NCI-H2081 treated with DMSO at 0.1 percent for 48 hours (cell line): Measurements from ENCODE around the gene PUS7L.
"Not testable (repeated sequence)": the region's sequence is repeated elsewhere in the genome, so short reads cannot be mapped to it uniquely, and the experiment has no call there.

Source experiments
- DNase-seq: peaks from one replicate; lab custom pipeline; 2025; lab: John Stamatoyannopoulos, UW

Gene PUS7L, protein sequence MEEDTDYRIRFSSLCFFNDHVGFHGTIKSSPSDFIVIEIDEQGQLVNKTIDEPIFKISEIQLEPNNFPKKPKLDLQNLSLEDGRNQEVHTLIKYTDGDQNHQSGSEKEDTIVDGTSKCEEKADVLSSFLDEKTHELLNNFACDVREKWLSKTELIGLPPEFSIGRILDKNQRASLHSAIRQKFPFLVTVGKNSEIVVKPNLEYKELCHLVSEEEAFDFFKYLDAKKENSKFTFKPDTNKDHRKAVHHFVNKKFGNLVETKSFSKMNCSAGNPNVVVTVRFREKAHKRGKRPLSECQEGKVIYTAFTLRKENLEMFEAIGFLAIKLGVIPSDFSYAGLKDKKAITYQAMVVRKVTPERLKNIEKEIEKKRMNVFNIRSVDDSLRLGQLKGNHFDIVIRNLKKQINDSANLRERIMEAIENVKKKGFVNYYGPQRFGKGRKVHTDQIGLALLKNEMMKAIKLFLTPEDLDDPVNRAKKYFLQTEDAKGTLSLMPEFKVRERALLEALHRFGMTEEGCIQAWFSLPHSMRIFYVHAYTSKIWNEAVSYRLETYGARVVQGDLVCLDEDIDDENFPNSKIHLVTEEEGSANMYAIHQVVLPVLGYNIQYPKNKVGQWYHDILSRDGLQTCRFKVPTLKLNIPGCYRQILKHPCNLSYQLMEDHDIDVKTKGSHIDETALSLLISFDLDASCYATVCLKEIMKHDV

GRCh38 chr12:43758728-43759563 is at the start of gene PUS7L, which contains the start of gene IRAK4:
TSS of gene PUS7L (minus strand) at chr12:43758790. CDS start at chr12:43755245, 3,545 bp downstream.
TSS of gene IRAK4 (plus strand) at chr12:43758951. CDS start at chr12:43768112, 9,161 bp downstream.
- peak; percentile 94 for DNase-seq

- DNase-seq, result no peak
These were observed 48.8 kb upstream of the PUS7L start for GRCh38 chr12:43807386-43807785.

DNA sequence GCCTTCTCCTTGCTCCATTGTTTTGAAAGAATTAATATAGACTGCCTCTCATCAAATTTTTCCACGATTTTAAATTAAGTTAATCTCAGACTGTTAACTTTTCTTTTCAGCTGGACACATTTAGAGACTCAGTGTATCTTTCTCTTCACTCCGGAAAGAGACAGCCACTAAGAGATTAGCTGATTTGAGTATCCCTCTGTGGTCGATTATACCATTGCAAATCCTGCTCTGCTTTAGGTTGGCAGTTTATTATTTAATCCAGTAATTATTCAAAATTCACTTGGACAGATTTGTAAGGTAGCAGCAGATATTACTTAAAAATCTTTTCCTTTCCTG is 48.1 kb upstream of the PUS7L start:
- DNase-seq, result no peak

DNA sequence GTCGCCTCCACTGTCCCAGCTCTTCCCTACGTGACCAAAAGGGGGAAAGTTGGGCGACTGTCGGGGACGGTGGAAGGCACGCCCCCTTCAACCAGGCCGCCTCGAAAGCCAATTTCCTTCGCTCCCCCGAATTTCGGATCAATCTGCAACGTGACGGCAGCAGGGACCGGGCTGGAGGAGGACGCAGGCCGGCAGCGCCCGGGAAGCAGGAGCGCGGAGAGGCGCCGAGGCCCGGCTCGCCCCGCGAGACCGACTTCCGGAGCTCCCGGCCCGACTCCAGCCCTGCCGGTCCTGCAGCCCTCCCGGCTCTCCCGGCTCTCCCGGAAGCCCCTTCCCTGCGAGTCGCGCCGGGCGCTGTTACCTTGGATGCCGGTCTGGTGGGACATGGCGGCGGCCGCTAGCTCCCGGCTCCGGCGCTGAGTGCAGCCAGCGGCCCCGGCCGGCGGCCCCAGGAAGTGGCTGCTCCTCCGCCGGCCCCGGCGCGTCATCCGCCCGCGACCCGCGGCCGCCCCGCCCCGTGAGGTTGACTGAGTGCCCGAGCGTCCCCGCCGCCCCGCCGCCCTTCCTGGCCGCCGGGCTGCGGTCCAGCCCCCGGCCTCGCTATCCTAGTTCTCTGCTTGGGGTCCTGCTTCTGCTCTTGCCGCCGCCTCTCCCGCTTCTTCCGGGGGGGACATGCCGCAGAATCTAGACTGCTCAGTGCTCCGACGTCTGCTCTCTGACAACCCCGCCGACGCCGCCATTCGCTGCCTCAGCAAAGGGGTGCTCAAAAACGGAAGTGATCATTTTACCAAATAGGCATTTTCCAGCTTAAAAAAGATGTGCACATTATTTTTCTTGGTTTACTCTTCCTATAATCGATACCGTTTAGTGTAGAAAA is 47.5 kb upstream of the PUS7L start, which contains the start of gene TWF1:
Gene TWF1, minus strand, starts transcription at position 458 of the 877 bp plus-strand sequence. Its CDS starts 72 bp downstream, at position 386.
- no peak for DNase-seq

DNA sequence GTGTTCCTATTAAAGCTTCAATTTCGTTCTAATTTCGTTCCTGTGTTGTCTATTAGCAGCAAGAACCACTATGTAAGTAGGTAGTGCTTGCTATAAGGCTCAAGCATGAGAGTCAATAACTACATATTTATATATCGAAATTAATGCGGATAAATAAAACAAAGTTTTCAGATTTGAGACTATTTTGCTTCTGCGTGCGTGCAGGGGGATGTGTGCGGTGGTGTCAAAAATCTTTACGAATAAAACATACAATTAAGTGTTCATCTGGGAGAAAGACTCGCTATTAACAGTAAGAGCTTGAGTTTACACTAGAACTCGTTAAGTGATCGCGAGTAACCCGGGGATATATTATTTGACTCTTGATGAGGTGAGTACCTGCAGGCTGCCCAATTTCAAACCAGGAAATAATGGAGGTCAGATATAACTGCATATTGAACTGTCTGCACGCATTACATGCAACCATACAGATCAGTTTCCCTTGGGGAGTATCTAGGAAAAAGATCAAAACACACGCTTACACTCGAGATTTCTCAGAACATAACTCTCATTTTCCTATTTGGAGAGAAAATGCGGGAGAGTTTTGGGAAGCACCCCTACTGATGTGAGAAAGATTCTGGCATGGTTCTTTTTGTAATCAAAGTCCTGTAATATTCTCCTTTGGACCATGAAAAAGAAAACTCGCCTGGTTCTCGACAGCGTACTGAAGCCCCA is 46.7 kb upstream of the PUS7L start:
- DNase-seq, result no peak

DNA sequence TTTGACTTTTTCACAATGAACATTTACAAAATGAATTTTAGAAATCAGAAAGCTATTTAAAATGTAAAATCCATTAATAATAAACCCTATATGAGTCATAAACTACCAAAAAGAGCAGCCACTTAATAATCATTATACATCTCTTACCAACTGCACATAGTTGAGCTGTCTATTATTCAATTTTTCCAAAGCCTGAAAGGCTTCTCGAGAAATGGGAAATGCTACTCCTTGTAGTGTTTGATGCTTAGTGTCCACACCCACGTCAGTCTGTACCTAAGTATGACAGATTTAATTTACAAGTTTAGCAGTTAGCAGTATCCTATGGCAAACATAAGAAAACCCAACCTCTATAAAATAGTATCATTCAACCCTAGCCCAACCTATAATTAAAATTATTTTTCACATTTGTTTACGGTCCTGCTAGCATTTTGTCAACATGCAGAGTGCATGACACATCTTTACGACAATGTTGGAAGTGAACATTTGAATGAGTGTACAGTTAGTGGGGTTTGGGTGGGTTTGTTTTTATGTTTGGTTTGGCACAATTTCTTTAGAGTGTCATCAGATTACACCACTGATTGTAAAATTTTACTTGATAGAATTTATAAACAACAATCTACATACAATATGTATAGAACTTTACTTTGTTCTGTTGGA is 39.1 kb upstream of the PUS7L start:
- DNase-seq, result no peak

GRCh38 chr12:43795716-43796280 is 37.2 kb upstream of the PUS7L start:
- DNase-seq, result no peak

DNA sequence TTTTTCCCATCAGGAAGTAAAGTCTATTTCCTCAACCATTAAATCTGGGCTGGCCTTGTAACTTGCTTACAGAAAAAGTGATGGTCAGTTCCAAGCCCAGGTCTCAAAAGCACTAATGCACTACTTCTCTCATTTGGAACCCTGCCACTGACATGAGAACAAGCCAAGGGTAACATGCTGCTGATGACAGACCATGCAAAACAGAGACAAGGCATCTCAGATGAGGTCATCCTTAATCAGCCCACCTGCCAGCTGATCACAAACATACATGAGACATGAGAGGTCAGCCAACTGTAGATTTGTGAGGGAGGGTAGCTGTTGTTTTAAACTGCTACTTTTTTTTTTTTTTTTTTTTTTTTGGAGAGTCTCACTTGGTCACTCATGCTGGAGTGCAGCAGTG is 31.4 kb upstream of the PUS7L start:
- no peak for DNase-seq

DNA sequence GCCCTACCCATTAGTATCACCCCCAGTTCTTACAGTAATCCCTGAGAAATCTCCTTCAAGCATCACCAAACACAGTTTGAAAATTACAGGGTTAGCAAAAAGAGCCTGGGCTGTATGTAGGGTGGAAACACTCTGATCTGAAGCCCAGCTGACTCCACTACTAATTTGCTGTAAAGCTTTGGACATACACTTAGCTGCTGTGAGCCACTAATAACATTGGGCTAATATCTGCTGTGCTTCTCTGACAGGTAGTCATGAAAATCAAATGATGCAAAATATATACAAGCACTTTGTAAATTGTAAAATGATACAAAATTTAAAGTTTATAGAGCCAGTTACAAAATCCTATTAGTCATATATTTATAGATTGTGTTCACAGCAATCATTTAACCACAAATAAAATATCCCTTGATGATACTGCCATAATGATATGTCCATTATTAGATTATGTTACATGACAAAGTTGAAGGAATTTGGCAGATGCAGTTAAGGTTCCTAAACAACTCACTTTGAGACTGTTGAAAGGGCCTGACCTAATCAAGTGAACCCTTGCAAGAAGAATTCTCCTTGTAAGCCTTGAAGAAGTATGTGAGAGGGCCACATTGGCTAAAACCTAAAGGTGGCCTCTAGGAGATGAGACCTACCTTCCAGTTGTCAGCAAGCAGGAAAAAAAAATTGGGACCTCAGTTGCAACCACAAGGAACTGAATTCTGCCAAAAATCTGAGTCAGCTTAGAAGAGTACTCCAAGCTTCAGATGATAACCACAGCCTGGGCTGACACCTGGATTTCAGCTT is 28.5 kb upstream of the PUS7L start:
- no peak for DNase-seq

- DNase-seq, result no peak
These were observed 17.9 kb upstream of the PUS7L start for GRCh38 chr12:43776498-43776897.

- no peak for DNase-seq
These were observed 7.7 kb upstream of the PUS7L start for GRCh38 chr12:43766291-43766690.

DNA sequence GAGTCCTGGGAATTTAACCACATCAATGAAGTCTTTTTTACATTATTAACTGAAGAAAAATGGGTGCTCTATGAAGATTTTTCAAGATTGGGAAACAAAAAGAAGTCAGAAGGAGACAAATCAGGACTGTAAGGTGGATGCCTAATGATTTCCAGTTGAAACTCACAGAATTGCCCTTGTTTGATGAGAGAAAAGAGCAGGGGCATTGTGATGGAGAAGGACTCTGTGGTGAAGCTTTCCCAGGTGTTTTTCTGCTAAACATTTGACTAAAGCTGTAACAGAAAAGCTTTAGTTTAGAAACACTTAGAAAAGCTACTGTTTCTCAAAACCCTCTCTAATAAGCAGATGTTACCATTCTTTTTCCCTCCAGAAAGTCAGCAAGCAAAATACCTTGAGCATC is 5.9 kb upstream of the PUS7L start:
- no peak for DNase-seq

GRCh38 chr12:43763769-43764168 is 5.2 kb upstream of the PUS7L start:
- DNase-seq, result no peak

DNA sequence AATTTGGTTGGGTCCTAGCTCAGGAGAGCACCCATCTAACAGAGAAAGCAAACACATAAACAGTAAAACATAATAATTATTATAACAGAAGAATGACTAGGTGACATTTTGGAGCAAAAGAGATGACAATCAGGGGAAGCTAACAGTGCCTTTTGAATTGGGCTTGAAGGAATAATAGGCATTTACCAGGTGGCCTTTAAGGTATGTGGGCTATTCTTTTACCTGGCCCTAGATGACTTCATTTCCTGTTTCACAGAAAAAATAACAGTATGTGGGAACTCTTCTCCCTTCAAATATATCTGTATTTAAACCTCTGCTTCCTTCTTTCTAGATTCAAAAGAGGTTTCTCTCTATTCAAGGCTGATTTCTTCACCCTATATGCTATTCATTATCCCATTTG is 4.0 kb upstream of the PUS7L start:
- DNase-seq, result no peak

DNA sequence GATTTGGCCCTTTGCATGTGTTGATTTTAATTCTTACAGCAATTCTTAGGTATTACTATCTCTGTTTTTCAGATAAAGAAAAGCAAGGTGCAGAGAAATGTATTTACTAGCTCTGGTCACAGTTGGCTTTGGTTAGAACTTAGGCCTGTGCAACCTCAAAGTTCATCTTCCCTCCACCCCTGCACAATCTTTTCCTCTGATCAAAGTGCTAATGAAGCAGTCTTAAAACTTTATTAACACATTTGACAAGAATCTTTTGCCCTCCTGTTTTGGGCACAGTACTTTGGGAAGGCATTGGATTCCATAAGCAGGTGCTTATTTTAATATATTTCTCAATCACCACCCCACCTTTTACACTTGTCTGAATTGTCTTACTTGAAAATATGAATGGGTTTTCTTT is 2.9 kb upstream of the PUS7L start:
- no peak for DNase-seq

GRCh38 chr12:43760396-43760795 is 1.8 kb upstream of the PUS7L start:
- no peak for DNase-seq

DNA sequence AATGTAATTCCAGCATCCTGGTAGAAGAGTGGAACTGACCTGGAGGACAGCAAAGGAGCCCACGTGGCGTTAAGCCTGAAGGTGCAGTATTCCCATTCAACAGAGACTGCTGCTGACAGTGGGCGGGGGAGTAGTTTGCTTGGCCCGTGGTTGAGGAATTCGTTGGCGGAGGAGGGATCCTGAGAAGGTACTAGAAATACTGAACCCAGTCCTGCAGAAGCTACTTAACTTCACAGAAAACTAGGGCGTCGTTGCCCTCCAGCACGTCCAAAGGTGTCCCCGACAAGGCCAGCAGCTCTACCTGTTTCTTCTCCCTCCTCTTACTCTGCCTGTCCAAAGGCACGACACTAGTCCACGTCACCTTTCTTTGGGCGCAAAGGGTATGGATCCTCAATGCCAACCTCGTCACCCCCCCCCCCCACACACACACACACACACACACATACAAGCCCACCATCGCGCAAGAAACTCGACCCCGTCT is 303 bp downstream of the PUS7L start:
- no peak for DNase-seq

DNA sequence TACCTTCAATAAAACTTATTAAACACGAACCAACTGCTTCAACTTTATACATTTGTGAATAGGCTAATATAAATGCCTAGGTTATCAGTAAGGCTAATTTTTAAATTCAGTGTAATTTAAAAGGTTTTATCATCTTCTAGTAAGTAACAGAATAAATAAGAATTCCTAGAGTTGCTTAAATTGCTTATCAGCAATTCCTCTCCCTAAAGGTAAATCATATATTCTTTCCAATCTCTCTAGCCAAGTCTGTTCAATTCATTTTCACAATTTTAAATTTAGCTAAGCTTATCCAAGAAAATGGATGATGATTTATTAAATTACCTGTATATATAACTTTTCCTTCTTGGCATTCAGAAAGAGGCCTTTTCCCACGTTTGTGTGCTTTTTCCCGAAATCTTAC is 4.6 kb downstream of the PUS7L start:
- DNase-seq, result no peak

DNA sequence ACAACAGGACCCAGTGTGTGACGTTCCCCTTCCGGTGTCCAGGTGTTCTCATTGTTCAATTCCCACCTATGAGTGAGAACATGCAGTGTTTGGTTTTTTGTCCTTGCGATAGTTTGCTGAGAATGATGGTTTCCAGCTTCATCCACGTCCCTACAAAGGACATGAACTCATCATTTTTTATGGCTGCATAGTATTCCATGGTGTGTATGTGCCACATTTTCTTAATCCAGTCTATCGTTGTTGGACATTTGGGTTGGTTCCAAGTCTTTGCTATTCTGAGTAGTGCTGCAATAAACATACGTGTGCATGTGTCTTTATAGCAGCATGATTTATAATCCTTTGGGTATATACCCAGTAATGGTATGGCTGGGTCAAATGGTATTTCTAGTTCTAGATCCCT is 7.2 kb downstream of the PUS7L start:
- DNase-seq, result not testable (repeated sequence)
